HepG2 (cell line): Measurements from ENCODE around the gene SPIRE1. TPM values are rescaled to one million over a fixed set of nuclear protein-coding genes. Genes with fewer than 3 reads are reported as not detected.

Experiments
- ATF6 ChIP-seq: sonication (generic); formaldehyde crosslinking; conservative IDR thresholded peaks from 2 replicates; pipeline ENCODE4 v1.4.0; 2020; ENCODE audit warnings: missing genetic modification reagents
- ATRX ChIP-seq: sonication (generic); formaldehyde crosslinking; IDR thresholded peaks from 2 replicates; pipeline ENCODE4 v1.4.0; 2020; ENCODE audit warnings: missing genetic modification reagents, borderline replicate concordance
- CCAR2 ChIP-seq: fragments of 200-400 bp; formaldehyde crosslinking; optimal IDR thresholded peaks from 2 replicates; pipeline ENCODE3; 2018; ENCODE audit warnings: low read depth, mild to moderate bottlenecking, low read length, moderate library complexity
- IRX3 ChIP-seq: sonication (generic); formaldehyde crosslinking; IDR thresholded peaks from 2 replicates; pipeline ENCODE4 v1.8.1; 2023; ENCODE audit warnings: mild to moderate bottlenecking, low read depth, missing genetic modification reagents, borderline replicate concordance
- KDM1A ChIP-seq: IDR thresholded peaks from 2 replicates; pipeline ENCODE4 v1.6.1; 2016; ENCODE audit warnings: missing compliant biosample characterization
- KLF15 ChIP-seq: sonication (generic); formaldehyde crosslinking; IDR thresholded peaks from 2 replicates; pipeline ENCODE4 v1.8.1; 2023; ENCODE audit warnings: borderline replicate concordance, mild to moderate bottlenecking, inconsistent platforms, missing genetic modification reagents, mixed read lengths
- MAZ ChIP-seq, 2 experiments: sonication (generic) in 1 of 2; formaldehyde crosslinking in 1 of 2; IDR thresholded peaks; 2 replicates each; pipeline versions ENCODE4 v1.5.0 to v1.6.1; 2012 to 2020; ENCODE audit warnings: low read depth in 2 of 2, mild to moderate bottlenecking in 2 of 2, borderline replicate concordance in 1 of 2, improper control_type of control experiment in 1 of 2, low read length in 1 of 2, missing genetic modification reagents in 1 of 2, moderate library complexity in 1 of 2
- MTA1 ChIP-seq: sonication (generic); formaldehyde crosslinking; IDR thresholded peaks from 2 replicates; pipeline ENCODE4 v1.4.0; 2020; ENCODE audit warnings: missing genetic modification reagents, mild to moderate bottlenecking, borderline replicate concordance
- NR2F2 ChIP-seq: IDR thresholded peaks from 2 replicates; pipeline ENCODE4 v1.6.1; 2012; ENCODE audit warnings: low read depth, inconsistent platforms, borderline replicate concordance
- RAD21 ChIP-seq: fragments of 450-650 bp; formaldehyde crosslinking; IDR thresholded peaks from 2 replicates; pipeline ENCODE4 v1.5.0; 2020; ENCODE audit warnings: mild to moderate bottlenecking
- RFX5 ChIP-seq: IDR thresholded peaks from 2 replicates; pipeline ENCODE4 v1.6.1; 2011; ENCODE audit warnings: low read depth, low read length, improper control_type of control experiment
- SNAPC5 ChIP-seq: sonication (generic); formaldehyde crosslinking; IDR thresholded peaks from 2 replicates; pipeline ENCODE4 v1.8.1; 2023; ENCODE audit warnings: mild to moderate bottlenecking, missing genetic modification reagents, borderline replicate concordance
- TBX2 ChIP-seq: sonication (generic); formaldehyde crosslinking; IDR thresholded peaks from 2 replicates; pipeline ENCODE4 v1.5.0; 2020; ENCODE audit warnings: missing genetic modification reagents, mild to moderate bottlenecking, borderline replicate concordance
- THAP11 ChIP-seq: IDR thresholded peaks from 2 replicates; pipeline ENCODE4 v1.6.1; 2016; ENCODE audit warnings: missing biosample characterization, missing genetic modification reagents
- ZKSCAN1 ChIP-seq: fragments of 150-350 bp; IDR thresholded peaks from 2 replicates; pipeline ENCODE4 v1.6.1; 2014; ENCODE audit warnings: low read length
- ZMYM2 ChIP-seq: sonication (generic); formaldehyde crosslinking; IDR thresholded peaks from 2 replicates; pipeline ENCODE4 v1.8.0; 2022; ENCODE audit warnings: mild to moderate bottlenecking, missing genetic modification reagents
- ZNF274 ChIP-seq: sonication (generic); formaldehyde crosslinking; IDR thresholded peaks from 2 replicates; pipeline ENCODE4 v1.5.1; 2020; ENCODE audit warnings: mild to moderate bottlenecking, missing genetic modification reagents
- ZNF292 ChIP-seq: sonication (generic); formaldehyde crosslinking; IDR thresholded peaks from 2 replicates; pipeline ENCODE4 v1.8.1; 2022; ENCODE audit warnings: mild to moderate bottlenecking, low read depth, missing genetic modification reagents, borderline replicate concordance
- ZSCAN12 ChIP-seq: sonication (generic); formaldehyde crosslinking; IDR thresholded peaks from 2 replicates; pipeline ENCODE4 v1.9.0; 2021; ENCODE audit warnings: mild to moderate bottlenecking, missing genetic modification reagents
- ZSCAN20 ChIP-seq: sonication (generic); formaldehyde crosslinking; IDR thresholded peaks from 2 replicates; pipeline ENCODE4 v1.4.0; 2020; ENCODE audit warnings: missing genetic modification reagents, mild to moderate bottlenecking, borderline replicate concordance
- ZUFSP ChIP-seq: sonication (generic); formaldehyde crosslinking; IDR thresholded peaks from 2 replicates; pipeline ENCODE4 v1.9.0; 2021; ENCODE audit warnings: missing genetic modification reagents, mild to moderate bottlenecking, borderline replicate concordance
- polyA plus RNA-seq, 8 experiments: library from polyadenylated mRNA; depleted of rRNA in 3 of 8; stranded (reverse) in 7 of 8; unstranded in 1 of 8; fragments of >200 nt; fragmentation: Illumina TruSeq in 4 of 8; extraction: Trizol in 4 of 8; gene quantifications; 2 replicates each; pipeline versions ENCODE4 v1.2.1 to v1.2.3, GENCODE V29; 2011 to 2016; ENCODE audit warnings: low read depth in 4 of 8, missing spikeins in 1 of 8, mixed read lengths in 1 of 8; ENCODE audit not compliant: insufficient read depth in 1 of 8
- total RNA-seq, 5 experiments: library from RNA; depleted of rRNA; stranded (reverse); fragments of >200 nt; fragmentation: Illumina TruSeq; extraction: Trizol; gene quantifications; 2 replicates each; pipeline ENCODE4 v1.2.3, GENCODE V29; 2016; ENCODE audit warnings: low read depth in 1 of 5
- TF ChIP-seq, protein P1 (sequence below): sonication (generic); formaldehyde crosslinking; IDR thresholded peaks from 2 replicates; pipeline ENCODE4 v1.5.1; 2020; ENCODE audit warnings: missing genetic modification reagents, mild to moderate bottlenecking, borderline replicate concordance

SPIRE1 gene
- total and polyA plus RNA-seq, 2 of the 13 experiments (the other 11 are each of a cell fraction or from before 2014, with no cell fraction given) = 9.9 to 21.3 TPM

DNA sequence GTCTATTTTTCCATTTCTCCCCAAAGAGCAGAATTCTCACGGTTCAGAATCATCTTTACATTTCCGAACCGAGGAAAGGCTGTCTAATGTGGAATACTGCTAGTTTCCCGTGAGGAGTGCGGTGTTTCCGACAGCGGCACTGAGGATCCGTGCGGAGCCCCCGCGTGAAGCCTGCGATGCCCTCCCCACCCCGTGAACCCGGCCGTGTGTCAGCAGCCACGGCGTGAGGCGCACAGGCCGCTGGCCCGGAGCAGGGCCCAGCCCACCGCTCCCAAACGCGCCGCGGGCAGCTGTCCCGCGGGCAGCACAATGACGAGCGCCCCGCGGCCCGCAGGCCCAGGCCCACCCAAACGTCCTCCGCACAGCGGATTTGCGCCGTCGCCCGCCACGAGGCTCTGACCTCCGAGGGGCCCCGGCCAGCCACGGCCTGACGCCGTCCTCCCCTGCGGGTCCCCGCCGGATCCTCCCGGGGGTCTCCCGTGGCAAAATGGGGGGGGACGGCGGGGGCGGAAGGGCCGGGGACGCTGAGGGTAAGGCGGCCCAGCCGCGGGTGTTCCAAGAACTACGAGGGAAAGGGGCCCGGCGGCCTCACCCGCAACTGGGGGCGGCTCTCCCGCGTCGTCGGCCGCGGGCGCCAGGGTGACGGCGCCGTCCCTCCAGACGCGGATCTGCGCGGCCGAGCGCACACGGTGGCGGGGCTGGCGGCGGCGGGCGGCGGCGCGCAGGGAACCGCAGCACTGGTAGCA, 796 bp downstream of the SPIRE1 start (continued):
- TF ChIP-seq KDM1A (CRISPR knock-in tag) = no peak
- no peak for TF ChIP-seq SNAPC5 (CRISPR knock-in tag)
- TF ChIP-seq RFX5 = no peak
- no peak for TF ChIP-seq THAP11 (CRISPR knock-in tag)
- TF ChIP-seq, protein P1, sequence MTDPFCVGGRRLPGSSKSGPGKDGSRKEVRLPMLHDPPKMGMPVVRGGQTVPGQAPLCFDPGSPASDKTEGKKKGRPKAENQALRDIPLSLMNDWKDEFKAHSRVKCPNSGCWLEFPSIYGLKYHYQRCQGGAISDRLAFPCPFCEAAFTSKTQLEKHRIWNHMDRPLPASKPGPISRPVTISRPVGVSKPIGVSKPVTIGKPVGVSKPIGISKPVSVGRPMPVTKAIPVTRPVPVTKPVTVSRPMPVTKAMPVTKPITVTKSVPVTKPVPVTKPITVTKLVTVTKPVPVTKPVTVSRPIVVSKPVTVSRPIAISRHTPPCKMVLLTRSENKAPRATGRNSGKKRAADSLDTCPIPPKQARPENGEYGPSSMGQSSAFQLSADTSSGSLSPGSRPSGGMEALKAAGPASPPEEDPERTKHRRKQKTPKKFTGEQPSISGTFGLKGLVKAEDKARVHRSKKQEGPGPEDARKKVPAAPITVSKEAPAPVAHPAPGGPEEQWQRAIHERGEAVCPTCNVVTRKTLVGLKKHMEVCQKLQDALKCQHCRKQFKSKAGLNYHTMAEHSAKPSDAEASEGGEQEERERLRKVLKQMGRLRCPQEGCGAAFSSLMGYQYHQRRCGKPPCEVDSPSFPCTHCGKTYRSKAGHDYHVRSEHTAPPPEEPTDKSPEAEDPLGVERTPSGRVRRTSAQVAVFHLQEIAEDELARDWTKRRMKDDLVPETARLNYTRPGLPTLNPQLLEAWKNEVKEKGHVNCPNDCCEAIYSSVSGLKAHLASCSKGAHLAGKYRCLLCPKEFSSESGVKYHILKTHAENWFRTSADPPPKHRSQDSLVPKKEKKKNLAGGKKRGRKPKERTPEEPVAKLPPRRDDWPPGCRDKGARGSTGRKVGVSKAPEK (CRISPR knock-in tag) = no peak
- TF ChIP-seq ATF6 (CRISPR knock-in tag) = no peak
- peak; percentile 80; the same call in 1 of the 2 replicates for TF ChIP-seq MTA1
- no peak for TF ChIP-seq ZNF292 (CRISPR knock-in tag)
- no peak for TF ChIP-seq ZUFSP (CRISPR knock-in tag)
- TF ChIP-seq ZNF274 = peak; percentile 66; the same call in 1 of the 2 replicates
- TF ChIP-seq NR2F2 = no peak
- no peak for TF ChIP-seq CCAR2
- TF ChIP-seq ZMYM2 = no peak
- peak; percentile 62; the same call in 1 of the 2 replicates for TF ChIP-seq IRX3 (CRISPR knock-in tag)
- no peak for TF ChIP-seq ATRX
- no peak for TF ChIP-seq ZSCAN20 (CRISPR knock-in tag)
- no peak for TF ChIP-seq MAZ (IDR thresholded peaks at IDR 0.05; ENCODE audit: borderline replicate concordance, low read depth, low read length)
- TF ChIP-seq MAZ (CRISPR knock-in tag; IDR thresholded peaks at IDR 0.05; ENCODE audit: low read depth) = 0 out of 2 replicates have a peak, but pooled peaks have one; percentile 37
- TF ChIP-seq ZKSCAN1 = no peak
- no peak; the same call in 1 of the 2 replicates for TF ChIP-seq TBX2 (CRISPR knock-in tag)
- TF ChIP-seq KLF15 (CRISPR knock-in tag) = no peak
- TF ChIP-seq ZSCAN12 (CRISPR knock-in tag) = no peak
- TF ChIP-seq RAD21 (CRISPR knock-in tag) = peak; percentile 18; the same call in 1 of the 2 replicates
